ENCODE measurements around the gene TRNT1.

TRNT1 gene

DNA sequence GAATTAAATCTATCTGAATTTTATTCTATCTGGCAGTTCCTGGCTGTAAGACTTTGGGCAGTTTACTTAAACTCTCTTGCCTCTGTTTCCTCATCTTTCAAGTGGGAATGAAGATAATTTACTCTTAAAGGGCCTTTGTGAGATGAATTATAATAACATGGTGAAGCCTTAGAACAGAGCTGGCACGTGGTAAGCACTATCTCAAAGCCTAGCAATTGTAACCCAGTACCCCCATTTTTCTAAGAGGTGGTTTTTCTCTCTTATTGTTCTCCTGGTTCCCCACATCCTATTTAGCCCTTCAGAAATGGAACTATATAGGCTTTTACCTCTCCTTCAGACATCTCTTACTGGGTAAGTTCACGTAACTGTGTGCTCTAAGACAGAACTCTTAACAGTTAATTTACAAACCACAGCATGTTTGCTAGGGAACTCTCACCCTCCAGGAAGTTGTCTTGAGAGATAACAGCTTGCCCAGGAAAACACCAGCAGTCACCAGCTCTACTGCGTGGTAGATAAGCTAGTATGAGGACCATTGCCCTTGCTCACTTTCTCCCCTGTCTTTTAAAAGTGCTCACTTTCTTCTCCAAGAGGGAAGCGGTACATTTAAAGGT, 65.0 kb downstream of the TRNT1 start:
- CTCF ChIA-PET, result no interaction called here
- DNase-seq (ENCODE audit: extremely low spot score), result no peak
- POLR2A ChIA-PET, result no interaction called here
- TF ChIP-seq NFRKB (IDR thresholded peaks at IDR 0.05), result no peak
- no peak for TF ChIP-seq ARNT (IDR thresholded peaks at IDR 0.05)
- TF ChIP-seq HDGF (IDR thresholded peaks at IDR 0.05; ENCODE audit: borderline replicate concordance), result no peak
- no peak for TF ChIP-seq ZNF384 (IDR thresholded peaks at IDR 0.05)
- TF ChIP-seq SP1 (IDR thresholded peaks at IDR 0.05), result no peak
- no peak for TF ChIP-seq ELF4 (IDR thresholded peaks at IDR 0.05)
- TF ChIP-seq LEF1 (IDR thresholded peaks at IDR 0.05; ENCODE audit: borderline replicate concordance), result no peak
- TF ChIP-seq L3MBTL2 (conservative IDR thresholded peaks at IDR 0.05), result no peak
- TF ChIP-seq BHLHE40 (IDR thresholded peaks at IDR 0.05; ENCODE audit: borderline replicate concordance), result no peak
- TF ChIP-seq FOXM1 (IDR thresholded peaks at IDR 0.05; ENCODE audit: borderline replicate concordance), result no peak
- TF ChIP-seq FOXA1 (IDR thresholded peaks at IDR 0.05), result no peak
- TF ChIP-seq SUZ12 (IDR thresholded peaks at IDR 0.05), result no peak
- no peak for TF ChIP-seq PKNOX1 (IDR thresholded peaks at IDR 0.05)
- no peak for TF ChIP-seq CTBP1 (IDR thresholded peaks at IDR 0.05; ENCODE audit: borderline replicate concordance)
- TF ChIP-seq FOXK2 (IDR thresholded peaks at IDR 0.05), result no peak
- no peak for TF ChIP-seq TARDBP (IDR thresholded peaks at IDR 0.05)

- POLR2A ChIA-PET, result no interaction called here
- CTCF ChIA-PET, result no interaction called here
- no peak for TF ChIP-seq ZNF384 (IDR thresholded peaks at IDR 0.05)
- TF ChIP-seq SUZ12 (IDR thresholded peaks at IDR 0.05), result no peak
- TF ChIP-seq HDGF (IDR thresholded peaks at IDR 0.05; ENCODE audit: borderline replicate concordance), result no peak
- TF ChIP-seq TARDBP (IDR thresholded peaks at IDR 0.05), result no peak
- no peak for TF ChIP-seq LEF1 (IDR thresholded peaks at IDR 0.05; ENCODE audit: borderline replicate concordance)
- no peak for TF ChIP-seq SP1 (IDR thresholded peaks at IDR 0.05)
- no peak for TF ChIP-seq ELF4 (IDR thresholded peaks at IDR 0.05)
- no peak for TF ChIP-seq NFRKB (IDR thresholded peaks at IDR 0.05)
- no peak for TF ChIP-seq L3MBTL2 (conservative IDR thresholded peaks at IDR 0.05)
- TF ChIP-seq FOXM1 (IDR thresholded peaks at IDR 0.05; ENCODE audit: borderline replicate concordance), result no peak
- TF ChIP-seq CTBP1 (IDR thresholded peaks at IDR 0.05; ENCODE audit: borderline replicate concordance), result no peak
- TF ChIP-seq FOXA1 (IDR thresholded peaks at IDR 0.05), result no peak
- TF ChIP-seq PKNOX1 (IDR thresholded peaks at IDR 0.05), result no peak
- TF ChIP-seq BHLHE40 (IDR thresholded peaks at IDR 0.05; ENCODE audit: borderline replicate concordance), result no peak
- no peak for TF ChIP-seq ARNT (IDR thresholded peaks at IDR 0.05)
- TF ChIP-seq FOXK2 (IDR thresholded peaks at IDR 0.05), result no peak
- DNase-seq (ENCODE audit: extremely low spot score), result no peak
These were observed 65.5 kb downstream of the TRNT1 start for GRCh38 chr3:3192286-3192675.

DNA sequence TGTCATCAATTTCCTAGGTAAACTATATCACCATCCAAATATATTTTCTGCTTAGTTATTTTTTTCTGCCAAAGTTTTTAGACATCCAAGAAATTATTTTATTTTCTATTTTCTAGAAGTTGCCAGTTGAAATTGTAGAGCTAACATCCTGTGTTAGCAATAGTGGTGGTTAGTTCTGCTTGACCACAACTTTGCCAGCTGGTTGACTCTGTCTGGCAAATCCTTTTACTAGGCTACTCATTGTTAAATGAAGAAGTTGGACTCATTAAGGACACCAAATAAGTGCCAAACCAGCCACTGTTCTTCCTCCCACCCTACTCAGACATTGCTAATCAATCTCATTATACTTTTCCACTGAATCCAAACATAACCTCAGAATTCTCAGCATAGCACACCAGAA, 68.1 kb downstream of the TRNT1 start:
- TF ChIP-seq FOXA1 (IDR thresholded peaks at IDR 0.05), result no peak
- TF ChIP-seq NFRKB (IDR thresholded peaks at IDR 0.05), result no peak
- TF ChIP-seq PKNOX1 (IDR thresholded peaks at IDR 0.05), result no peak
- TF ChIP-seq ZNF384 (IDR thresholded peaks at IDR 0.05), result no peak
- TF ChIP-seq HDGF (IDR thresholded peaks at IDR 0.05; ENCODE audit: borderline replicate concordance), result no peak
- TF ChIP-seq SUZ12 (IDR thresholded peaks at IDR 0.05), result no peak
- TF ChIP-seq TARDBP (IDR thresholded peaks at IDR 0.05), result no peak
- TF ChIP-seq FOXK2 (IDR thresholded peaks at IDR 0.05), result no peak
- no peak for TF ChIP-seq LEF1 (IDR thresholded peaks at IDR 0.05; ENCODE audit: borderline replicate concordance)
- no peak for TF ChIP-seq SP1 (IDR thresholded peaks at IDR 0.05)
- no peak for TF ChIP-seq CTBP1 (IDR thresholded peaks at IDR 0.05; ENCODE audit: borderline replicate concordance)
- no peak for TF ChIP-seq L3MBTL2 (conservative IDR thresholded peaks at IDR 0.05)
- ChIA-PET POLR2A (no interaction called here), CTCF (no interaction called here)
- no peak for DNase-seq (ENCODE audit: extremely low spot score)

- ChIA-PET POLR2A (no interaction called here), CTCF (no interaction called here)
- TF ChIP-seq LEF1 (IDR thresholded peaks at IDR 0.05; ENCODE audit: borderline replicate concordance) (no peak), ARNT (IDR thresholded peaks at IDR 0.05) (no peak), L3MBTL2 (conservative IDR thresholded peaks at IDR 0.05) (no peak), HDGF (IDR thresholded peaks at IDR 0.05; ENCODE audit: borderline replicate concordance) (no peak), CTBP1 (IDR thresholded peaks at IDR 0.05; ENCODE audit: borderline replicate concordance) (no peak), TARDBP (IDR thresholded peaks at IDR 0.05) (no peak), NFRKB (IDR thresholded peaks at IDR 0.05) (no peak)
- peak; percentile 14 for DNase-seq (ENCODE audit: extremely low spot score)
These were observed 69.6 kb downstream of the TRNT1 start for GRCh38 chr3:3196148-3196861.

Measured in HEK293T (cell line).